Hepatocyte (in vitro differentiated cells): ENCODE results near the gene DNAH7.

ENCODE experiments used
- EZH2phosphoT487 ChIP-seq: fragments of 200-600 bp; sonication (generic); IDR thresholded peaks from one replicate; pipeline ENCODE4 v1.6.1; 2018; ENCODE audit warnings: antibody characterized with exemption, mild to moderate bottlenecking, low read depth, moderate library complexity; ENCODE audit not compliant: unreplicated experiment, severe bottlenecking
- TF ChIP-seq, protein P1 (sequence below): fragments of 200-600 bp; sonication (generic); IDR thresholded peaks from 2 replicates; pipeline ENCODE4 v1.5.1; 2016; ENCODE audit warnings: antibody characterized with exemption, mild to moderate bottlenecking; ENCODE audit not compliant: poor library complexity

DNA sequence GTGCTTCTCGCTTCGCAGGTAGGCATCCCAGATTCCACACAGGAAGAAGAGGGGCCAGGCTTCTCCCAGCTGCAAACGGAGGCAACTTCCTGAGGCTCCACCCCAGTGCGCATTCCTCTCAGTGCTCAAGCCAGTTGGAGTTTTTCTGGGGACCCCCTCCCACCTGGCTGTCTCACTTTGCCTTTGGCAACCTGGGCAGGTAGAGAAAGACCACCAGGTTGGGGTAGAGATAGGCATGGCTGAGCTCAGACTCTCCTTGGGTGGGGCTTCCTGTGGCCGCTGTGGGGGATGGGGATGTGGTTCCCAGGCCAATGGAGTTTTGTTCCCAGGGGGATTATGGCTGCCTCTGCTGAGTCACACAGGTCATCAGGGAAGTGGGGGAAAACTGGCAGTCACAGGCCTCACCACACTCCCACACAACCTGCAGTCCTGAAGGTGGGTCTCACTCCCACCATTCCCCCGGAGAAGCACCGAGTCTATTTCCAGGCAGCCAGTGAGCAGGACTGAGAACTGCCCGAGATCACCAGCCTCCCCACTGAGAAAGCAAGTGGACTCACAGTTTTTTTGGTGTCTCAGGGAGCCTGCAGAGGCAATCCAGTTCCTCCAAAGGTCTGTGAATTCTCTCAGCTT lies 373.5 kb downstream of the DNAH7 start:
- TF ChIP-seq, protein P1, sequence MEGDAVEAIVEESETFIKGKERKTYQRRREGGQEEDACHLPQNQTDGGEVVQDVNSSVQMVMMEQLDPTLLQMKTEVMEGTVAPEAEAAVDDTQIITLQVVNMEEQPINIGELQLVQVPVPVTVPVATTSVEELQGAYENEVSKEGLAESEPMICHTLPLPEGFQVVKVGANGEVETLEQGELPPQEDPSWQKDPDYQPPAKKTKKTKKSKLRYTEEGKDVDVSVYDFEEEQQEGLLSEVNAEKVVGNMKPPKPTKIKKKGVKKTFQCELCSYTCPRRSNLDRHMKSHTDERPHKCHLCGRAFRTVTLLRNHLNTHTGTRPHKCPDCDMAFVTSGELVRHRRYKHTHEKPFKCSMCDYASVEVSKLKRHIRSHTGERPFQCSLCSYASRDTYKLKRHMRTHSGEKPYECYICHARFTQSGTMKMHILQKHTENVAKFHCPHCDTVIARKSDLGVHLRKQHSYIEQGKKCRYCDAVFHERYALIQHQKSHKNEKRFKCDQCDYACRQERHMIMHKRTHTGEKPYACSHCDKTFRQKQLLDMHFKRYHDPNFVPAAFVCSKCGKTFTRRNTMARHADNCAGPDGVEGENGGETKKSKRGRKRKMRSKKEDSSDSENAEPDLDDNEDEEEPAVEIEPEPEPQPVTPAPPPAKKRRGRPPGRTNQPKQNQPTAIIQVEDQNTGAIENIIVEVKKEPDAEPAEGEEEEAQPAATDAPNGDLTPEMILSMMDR = no peak
- TF ChIP-seq EZH2phosphoT487 = no peak
